HepG2 (cell line): ENCODE results near the gene DRC3. TPM values are rescaled to one million over a fixed set of nuclear protein-coding genes. Genes with fewer than 3 reads are reported as not detected.

Source experiments
- HDAC6 ChIP-seq: fragments of 200-600 bp; sonication (generic); IDR thresholded peaks from 2 replicates; pipeline ENCODE4 v1.7.0; 2017; ENCODE audit warnings: mild to moderate bottlenecking, antibody characterized with exemption, low read length, low read depth
- HOXA5 ChIP-seq: sonication (generic); formaldehyde crosslinking; IDR thresholded peaks from 2 replicates; pipeline ENCODE4 v1.4.0; 2020; ENCODE audit warnings: missing genetic modification reagents
- IKZF1 ChIP-seq: fragments of 450-650 bp; IDR thresholded peaks from 2 replicates; pipeline ENCODE4 v1.7.1; 2016
- MIXL1 ChIP-seq: IDR thresholded peaks from 2 replicates; pipeline ENCODE4 v1.6.1; 2016
- PCBP1 ChIP-seq: fragments of 200-400 bp; formaldehyde crosslinking; IDR thresholded peaks from 2 replicates; pipeline ENCODE4 v1.6.1; 2017; ENCODE audit warnings: mild to moderate bottlenecking, low read depth, low read length, borderline replicate concordance
- SP1 ChIP-seq, 2 experiments: fragments of 450-650 bp in 1 of 2; sonication (generic) in 1 of 2; formaldehyde crosslinking in 1 of 2; IDR thresholded peaks; 2 replicates each; pipeline versions ENCODE4 v1.4.0 to v1.6.1; 2016 to 2020; ENCODE audit warnings: missing genetic modification reagents in 1 of 2
- ZBTB1 ChIP-seq: sonication (generic); formaldehyde crosslinking; IDR thresholded peaks from 2 replicates; pipeline ENCODE4 v1.4.0; 2020; ENCODE audit warnings: missing genetic modification reagents, borderline replicate concordance
- ZFP36L1 ChIP-seq: sonication (generic); formaldehyde crosslinking; IDR thresholded peaks from 2 replicates; pipeline ENCODE4 v1.8.0; 2022; ENCODE audit warnings: mild to moderate bottlenecking, missing genetic modification reagents, moderate library complexity
- ZNF547 ChIP-seq: sonication (generic); formaldehyde crosslinking; IDR thresholded peaks from 2 replicates; pipeline ENCODE4 v1.5.1; 2020; ENCODE audit warnings: mild to moderate bottlenecking, missing genetic modification reagents
- ZNF816 ChIP-seq: sonication (generic); formaldehyde crosslinking; IDR thresholded peaks from 2 replicates; pipeline ENCODE4 v1.8.0; 2022; ENCODE audit warnings: missing genetic modification reagents, mild to moderate bottlenecking, borderline replicate concordance
- ZZZ3 ChIP-seq: sonication (generic); formaldehyde crosslinking; IDR thresholded peaks from 2 replicates; pipeline ENCODE4 v1.4.0; 2020; ENCODE audit warnings: missing genetic modification reagents, mild to moderate bottlenecking, borderline replicate concordance
- polyA plus RNA-seq, 8 experiments: library from polyadenylated mRNA; depleted of rRNA in 3 of 8; stranded (reverse) in 7 of 8; unstranded in 1 of 8; fragments of >200 nt; fragmentation: Illumina TruSeq in 4 of 8; extraction: Trizol in 4 of 8; gene quantifications; 2 replicates each; pipeline versions ENCODE4 v1.2.1 to v1.2.3, GENCODE V29; 2011 to 2016; ENCODE audit warnings: low read depth in 4 of 8, missing spikeins in 1 of 8, mixed read lengths in 1 of 8; ENCODE audit not compliant: insufficient read depth in 1 of 8
- total RNA-seq, 5 experiments: library from RNA; depleted of rRNA; stranded (reverse); fragments of >200 nt; fragmentation: Illumina TruSeq; extraction: Trizol; gene quantifications; 2 replicates each; pipeline ENCODE4 v1.2.3, GENCODE V29; 2016; ENCODE audit warnings: low read depth in 1 of 5
- TF ChIP-seq, protein P1 (sequence below): sonication (generic); formaldehyde crosslinking; IDR thresholded peaks from 2 replicates; pipeline ENCODE4 v1.4.0; 2020; ENCODE audit warnings: missing genetic modification reagents
- TF ChIP-seq, protein P2 (sequence below): sonication (generic); formaldehyde crosslinking; IDR thresholded peaks from 2 replicates; pipeline ENCODE4 v1.5.0; 2020; ENCODE audit warnings: mild to moderate bottlenecking, low read depth, missing genetic modification reagents, borderline replicate concordance
- TF ChIP-seq, protein P3 (sequence below): sonication (generic); formaldehyde crosslinking; conservative IDR thresholded peaks from 2 replicates; pipeline ENCODE4 v1.8.0; 2022; ENCODE audit warnings: missing genetic modification reagents
- TF ChIP-seq, protein P4 (sequence below): sonication (generic); formaldehyde crosslinking; IDR thresholded peaks from 2 replicates; pipeline ENCODE4 v1.9.0; 2021; ENCODE audit warnings: missing genetic modification reagents, mild to moderate bottlenecking, borderline replicate concordance
- TF ChIP-seq, protein P5 (sequence below): sonication (generic); formaldehyde crosslinking; IDR thresholded peaks from 2 replicates; pipeline ENCODE4 v1.4.0; 2020; ENCODE audit warnings: missing genetic modification reagents, borderline replicate concordance
- TF ChIP-seq, protein P6 (sequence below): sonication (generic); formaldehyde crosslinking; IDR thresholded peaks from 2 replicates; pipeline ENCODE4 v1.5.0; 2020; ENCODE audit warnings: missing genetic modification reagents
- TF ChIP-seq, protein P7 (sequence below): sonication (generic); formaldehyde crosslinking; IDR thresholded peaks from 2 replicates; pipeline ENCODE4 v1.4.0; 2020; ENCODE audit warnings: missing genetic modification reagents

Gene DRC3
- total and polyA plus RNA-seq, 2 of the 13 experiments (the other 11 are each of a cell fraction or from before 2014, with no cell fraction given) = 0.53 to 0.87 TPM

DNA sequence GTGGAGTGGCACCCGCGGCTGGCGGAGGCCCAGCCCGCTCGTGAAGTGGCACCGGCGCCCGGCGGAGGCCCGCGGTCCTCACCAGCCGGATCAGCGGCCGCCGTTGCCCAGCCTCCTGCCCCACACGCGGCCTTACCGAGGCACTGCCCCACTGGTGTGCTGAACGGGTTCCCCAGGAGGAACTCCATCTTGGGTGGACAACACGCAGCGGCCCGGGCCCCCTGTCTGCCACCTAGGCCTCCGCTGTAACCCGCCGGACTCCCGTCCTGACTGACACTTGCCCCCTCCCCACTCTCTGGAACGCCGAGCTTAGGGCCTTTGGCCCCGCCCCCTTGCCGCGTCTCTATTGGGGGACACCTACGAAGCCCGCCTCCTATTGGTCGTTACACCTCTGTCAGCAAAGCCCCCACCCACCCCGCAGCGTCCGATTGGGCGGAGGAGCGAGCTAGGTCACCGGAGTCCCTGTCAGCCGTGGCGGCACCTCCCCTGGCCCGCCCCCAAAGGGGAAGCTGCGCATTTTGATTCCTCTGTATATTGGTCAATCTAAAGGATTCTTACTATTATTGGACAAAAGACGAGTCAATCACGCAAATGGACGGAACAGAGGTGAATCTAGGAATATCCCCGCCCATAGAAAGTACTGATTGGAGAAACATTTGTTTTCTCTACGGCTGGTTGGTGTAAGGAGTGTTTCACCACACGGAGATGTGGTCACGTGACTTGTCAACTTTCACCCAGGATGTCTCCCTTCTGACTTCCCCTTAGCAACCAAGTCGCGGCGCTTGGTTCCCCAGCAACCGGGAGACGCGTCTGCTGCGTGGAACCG is at the start of gene DRC3, which contains the start of gene TOM1L2 (continued):
- TF ChIP-seq, protein P1, sequence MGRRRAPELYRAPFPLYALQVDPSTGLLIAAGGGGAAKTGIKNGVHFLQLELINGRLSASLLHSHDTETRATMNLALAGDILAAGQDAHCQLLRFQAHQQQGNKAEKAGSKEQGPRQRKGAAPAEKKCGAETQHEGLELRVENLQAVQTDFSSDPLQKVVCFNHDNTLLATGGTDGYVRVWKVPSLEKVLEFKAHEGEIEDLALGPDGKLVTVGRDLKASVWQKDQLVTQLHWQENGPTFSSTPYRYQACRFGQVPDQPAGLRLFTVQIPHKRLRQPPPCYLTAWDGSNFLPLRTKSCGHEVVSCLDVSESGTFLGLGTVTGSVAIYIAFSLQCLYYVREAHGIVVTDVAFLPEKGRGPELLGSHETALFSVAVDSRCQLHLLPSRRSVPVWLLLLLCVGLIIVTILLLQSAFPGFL (CRISPR knock-in tag) = no peak
- TF ChIP-seq MIXL1 (CRISPR knock-in tag) = 0 out of 2 replicates have a peak, but pooled peaks have one; percentile 7
- TF ChIP-seq PCBP1 = 0 out of 2 replicates have a peak, but pooled peaks have one; percentile 76
- TF ChIP-seq, protein P2, sequence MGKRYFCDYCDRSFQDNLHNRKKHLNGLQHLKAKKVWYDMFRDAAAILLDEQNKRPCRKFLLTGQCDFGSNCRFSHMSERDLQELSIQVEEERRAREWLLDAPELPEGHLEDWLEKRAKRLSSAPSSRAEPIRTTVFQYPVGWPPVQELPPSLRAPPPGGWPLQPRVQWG (CRISPR knock-in tag) = no peak
- TF ChIP-seq, protein P3, sequence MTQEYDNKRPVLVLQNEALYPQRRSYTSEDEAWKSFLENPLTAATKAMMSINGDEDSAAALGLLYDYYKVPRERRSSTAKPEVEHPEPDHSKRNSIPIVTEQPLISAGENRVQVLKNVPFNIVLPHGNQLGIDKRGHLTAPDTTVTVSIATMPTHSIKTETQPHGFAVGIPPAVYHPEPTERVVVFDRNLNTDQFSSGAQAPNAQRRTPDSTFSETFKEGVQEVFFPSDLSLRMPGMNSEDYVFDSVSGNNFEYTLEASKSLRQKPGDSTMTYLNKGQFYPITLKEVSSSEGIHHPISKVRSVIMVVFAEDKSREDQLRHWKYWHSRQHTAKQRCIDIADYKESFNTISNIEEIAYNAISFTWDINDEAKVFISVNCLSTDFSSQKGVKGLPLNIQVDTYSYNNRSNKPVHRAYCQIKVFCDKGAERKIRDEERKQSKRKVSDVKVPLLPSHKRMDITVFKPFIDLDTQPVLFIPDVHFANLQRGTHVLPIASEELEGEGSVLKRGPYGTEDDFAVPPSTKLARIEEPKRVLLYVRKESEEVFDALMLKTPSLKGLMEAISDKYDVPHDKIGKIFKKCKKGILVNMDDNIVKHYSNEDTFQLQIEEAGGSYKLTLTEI (CRISPR knock-in tag) = no peak
- TF ChIP-seq, protein P4, sequence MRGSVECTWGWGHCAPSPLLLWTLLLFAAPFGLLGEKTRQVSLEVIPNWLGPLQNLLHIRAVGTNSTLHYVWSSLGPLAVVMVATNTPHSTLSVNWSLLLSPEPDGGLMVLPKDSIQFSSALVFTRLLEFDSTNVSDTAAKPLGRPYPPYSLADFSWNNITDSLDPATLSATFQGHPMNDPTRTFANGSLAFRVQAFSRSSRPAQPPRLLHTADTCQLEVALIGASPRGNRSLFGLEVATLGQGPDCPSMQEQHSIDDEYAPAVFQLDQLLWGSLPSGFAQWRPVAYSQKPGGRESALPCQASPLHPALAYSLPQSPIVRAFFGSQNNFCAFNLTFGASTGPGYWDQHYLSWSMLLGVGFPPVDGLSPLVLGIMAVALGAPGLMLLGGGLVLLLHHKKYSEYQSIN (CRISPR knock-in tag) = no peak
- no peak for TF ChIP-seq ZFP36L1 (CRISPR knock-in tag)
- TF ChIP-seq ZZZ3 (CRISPR knock-in tag) = no peak
- no peak for TF ChIP-seq ZNF816 (CRISPR knock-in tag)
- no peak for TF ChIP-seq ZBTB1 (CRISPR knock-in tag)
- TF ChIP-seq, protein P5, sequence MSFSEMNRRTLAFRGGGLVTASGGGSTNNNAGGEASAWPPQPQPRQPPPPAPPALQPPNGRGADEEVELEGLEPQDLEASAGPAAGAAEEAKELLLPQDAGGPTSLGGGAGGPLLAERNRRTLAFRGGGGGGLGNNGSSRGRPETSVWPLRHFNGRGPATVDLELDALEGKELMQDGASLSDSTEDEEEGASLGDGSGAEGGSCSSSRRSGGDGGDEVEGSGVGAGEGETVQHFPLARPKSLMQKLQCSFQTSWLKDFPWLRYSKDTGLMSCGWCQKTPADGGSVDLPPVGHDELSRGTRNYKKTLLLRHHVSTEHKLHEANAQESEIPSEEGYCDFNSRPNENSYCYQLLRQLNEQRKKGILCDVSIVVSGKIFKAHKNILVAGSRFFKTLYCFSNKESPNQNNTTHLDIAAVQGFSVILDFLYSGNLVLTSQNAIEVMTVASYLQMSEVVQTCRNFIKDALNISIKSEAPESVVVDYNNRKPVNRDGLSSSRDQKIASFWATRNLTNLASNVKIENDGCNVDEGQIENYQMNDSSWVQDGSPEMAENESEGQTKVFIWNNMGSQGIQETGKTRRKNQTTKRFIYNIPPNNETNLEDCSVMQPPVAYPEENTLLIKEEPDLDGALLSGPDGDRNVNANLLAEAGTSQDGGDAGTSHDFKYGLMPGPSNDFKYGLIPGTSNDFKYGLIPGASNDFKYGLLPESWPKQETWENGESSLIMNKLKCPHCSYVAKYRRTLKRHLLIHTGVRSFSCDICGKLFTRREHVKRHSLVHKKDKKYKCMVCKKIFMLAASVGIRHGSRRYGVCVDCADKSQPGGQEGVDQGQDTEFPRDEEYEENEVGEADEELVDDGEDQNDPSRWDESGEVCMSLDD (CRISPR knock-in tag) = no peak
- TF ChIP-seq ZNF547 (CRISPR knock-in tag) = 0 out of 2 replicates have a peak, but pooled peaks have one; percentile 31
- no peak for TF ChIP-seq IKZF1
- TF ChIP-seq SP1 (IDR thresholded peaks at IDR 0.05) = peak; percentile 91
- peak; percentile 95 for TF ChIP-seq SP1 (CRISPR knock-in tag; IDR thresholded peaks at IDR 0.05)
- TF ChIP-seq, protein P6, sequence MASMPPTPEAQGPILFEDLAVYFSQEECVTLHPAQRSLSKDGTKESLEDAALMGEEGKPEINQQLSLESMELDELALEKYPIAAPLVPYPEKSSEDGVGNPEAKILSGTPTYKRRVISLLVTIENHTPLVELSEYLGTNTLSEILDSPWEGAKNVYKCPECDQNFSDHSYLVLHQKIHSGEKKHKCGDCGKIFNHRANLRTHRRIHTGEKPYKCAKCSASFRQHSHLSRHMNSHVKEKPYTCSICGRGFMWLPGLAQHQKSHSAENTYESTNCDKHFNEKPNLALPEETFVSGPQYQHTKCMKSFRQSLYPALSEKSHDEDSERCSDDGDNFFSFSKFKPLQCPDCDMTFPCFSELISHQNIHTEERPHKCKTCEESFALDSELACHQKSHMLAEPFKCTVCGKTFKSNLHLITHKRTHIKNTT = no peak
- TF ChIP-seq HOXA5 = 0 out of 2 replicates have a peak, but pooled peaks have one; percentile 18
- TF ChIP-seq HDAC6 = no peak
- TF ChIP-seq, protein P7, sequence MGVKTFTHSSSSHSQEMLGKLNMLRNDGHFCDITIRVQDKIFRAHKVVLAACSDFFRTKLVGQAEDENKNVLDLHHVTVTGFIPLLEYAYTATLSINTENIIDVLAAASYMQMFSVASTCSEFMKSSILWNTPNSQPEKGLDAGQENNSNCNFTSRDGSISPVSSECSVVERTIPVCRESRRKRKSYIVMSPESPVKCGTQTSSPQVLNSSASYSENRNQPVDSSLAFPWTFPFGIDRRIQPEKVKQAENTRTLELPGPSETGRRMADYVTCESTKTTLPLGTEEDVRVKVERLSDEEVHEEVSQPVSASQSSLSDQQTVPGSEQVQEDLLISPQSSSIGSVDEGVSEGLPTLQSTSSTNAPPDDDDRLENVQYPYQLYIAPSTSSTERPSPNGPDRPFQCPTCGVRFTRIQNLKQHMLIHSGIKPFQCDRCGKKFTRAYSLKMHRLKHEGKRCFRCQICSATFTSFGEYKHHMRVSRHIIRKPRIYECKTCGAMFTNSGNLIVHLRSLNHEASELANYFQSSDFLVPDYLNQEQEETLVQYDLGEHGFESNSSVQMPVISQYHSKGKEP (CRISPR knock-in tag) = no peak
